ENCODE results near the gene GOLGA3.

GRCh38 chr12:132774646-132775275, 53.9 kb downstream of the GOLGA3 start:
- TF ChIP-seq CTCF (conservative IDR thresholded peaks at IDR 0.05; ENCODE audit: low read depth, low read length) (no peak), EZH2 (IDR thresholded peaks at IDR 0.05; ENCODE audit: low read length, unreplicated experiment) (no peak)
